Umbilical cord (tissue), 2 donors: Measurements from ENCODE around the gene STK33. TPM values are rescaled to one million over a fixed set of nuclear protein-coding genes. Genes with fewer than 3 reads are reported as not detected.

Experiments used
- DNase-seq: peaks from one replicate; pipeline ENCODE4 v3.0.0-alpha.2; 2015; ENCODE audit warnings: low spot score
- total RNA-seq: library from RNA; depleted of rRNA; stranded (reverse); fragments of >200 nt; gene quantifications from one replicate; pipeline ENCODE4 v1.2.3, GENCODE V29; 2014; ENCODE audit warnings: low replicate concordance; ENCODE audit not compliant: insufficient read depth

STK33 gene
- total RNA-seq, 1 donor from 2014 or later: 17.8 TPM

- DNase-seq: no peak
Observed at GRCh38 chr11:8375932-8376331, 218.1 kb downstream of the STK33 start.

- DNase-seq: no peak
Observed at GRCh38 chr11:8375460-8375859, 218.6 kb downstream of the STK33 start.

DNA sequence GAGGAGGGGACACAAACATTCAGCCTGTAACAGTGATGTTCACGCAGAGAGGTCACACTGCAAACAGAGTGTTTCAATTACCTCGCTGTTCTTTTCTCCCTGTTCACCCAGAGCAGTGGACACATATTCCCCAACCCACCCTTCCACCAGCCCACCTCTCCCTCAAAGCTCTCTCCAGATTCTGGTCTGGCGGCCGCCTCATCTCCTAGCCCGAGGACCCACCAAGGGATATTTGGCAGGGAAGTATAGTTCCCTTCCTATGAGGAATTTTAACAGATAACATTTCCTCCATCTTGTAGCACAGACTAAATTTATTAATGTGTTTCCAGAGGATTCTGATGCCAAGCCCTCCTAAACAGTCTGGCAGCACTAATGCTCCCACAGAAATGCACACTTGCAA, 219.3 kb downstream of the STK33 start:
- DNase-seq: no peak

- no peak for DNase-seq
Observed at GRCh38 chr11:8373519-8374432, 220.3 kb downstream of the STK33 start.

DNA sequence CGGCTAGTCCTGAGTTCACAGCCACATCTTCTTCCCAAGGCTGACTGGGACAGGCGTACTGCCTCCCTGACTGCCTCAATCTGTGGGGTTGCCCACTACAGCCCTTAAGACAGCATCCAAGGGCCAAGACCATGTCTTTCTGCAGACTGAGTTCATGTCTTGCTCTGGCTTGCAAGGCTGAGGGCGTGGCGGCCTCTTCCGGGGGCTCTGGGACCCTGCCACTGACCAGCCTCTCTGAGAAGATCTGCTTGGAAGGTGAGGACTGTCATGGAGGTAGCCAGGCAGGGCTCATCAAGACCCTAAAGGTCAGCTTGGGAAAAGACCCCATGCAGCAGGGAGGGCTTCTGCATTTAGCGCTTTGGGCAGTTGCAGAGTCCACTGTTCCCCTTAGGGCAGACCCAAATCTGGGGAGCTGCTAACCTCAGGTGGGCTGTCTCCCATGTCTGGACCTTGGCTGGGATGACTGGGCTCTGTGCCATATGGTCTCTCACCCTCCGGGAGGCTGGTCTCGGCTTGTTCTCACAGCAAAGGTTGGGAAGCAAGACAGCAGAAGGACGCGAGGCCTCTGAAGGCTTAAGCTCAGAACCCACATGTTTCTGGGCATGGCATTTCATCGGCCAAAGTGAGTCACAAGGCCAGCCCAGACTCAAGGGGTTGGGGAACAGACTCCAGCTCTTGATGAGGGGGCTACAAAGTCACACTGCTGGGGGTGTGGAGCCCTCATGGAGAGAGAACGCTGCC, 221.2 kb downstream of the STK33 start:
- DNase-seq: no peak

GRCh38 chr11:8371516-8371884, 222.5 kb downstream of the STK33 start:
- no peak for DNase-seq

DNA sequence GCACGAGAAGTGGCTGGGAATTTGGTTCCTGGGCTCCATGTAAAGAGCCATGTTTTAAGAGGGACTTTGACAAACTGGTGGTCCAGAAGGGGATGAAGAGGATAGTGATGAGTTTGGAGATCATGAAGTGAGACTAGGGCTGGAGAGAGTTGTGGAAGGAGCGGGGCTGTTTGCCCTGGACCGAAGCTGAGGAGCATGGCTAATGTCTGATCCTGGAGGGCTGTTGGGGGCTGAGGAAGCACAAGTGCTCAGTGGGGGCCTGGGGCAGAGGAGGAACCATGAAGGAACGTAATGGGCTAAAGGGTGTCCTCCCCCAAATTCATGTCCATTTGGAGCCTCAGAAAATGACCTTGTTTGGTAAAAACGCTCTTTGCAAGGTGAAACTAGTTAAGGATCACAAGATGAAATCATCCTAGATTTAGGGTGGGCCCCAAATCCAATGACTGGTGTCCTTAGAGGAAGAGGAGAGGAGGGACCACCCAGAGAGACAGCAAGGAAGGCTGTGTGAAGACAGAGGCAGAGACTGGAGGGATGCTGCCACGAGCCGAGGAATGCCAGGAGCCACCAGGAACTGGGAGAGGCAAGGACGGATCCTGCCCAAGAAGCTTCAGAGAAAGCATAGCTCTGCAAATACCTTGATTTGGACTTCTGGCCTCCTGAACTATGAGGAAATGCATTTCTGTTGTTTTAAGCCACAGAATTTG, 223.1 kb downstream of the STK33 start:
- no peak for DNase-seq

DNA sequence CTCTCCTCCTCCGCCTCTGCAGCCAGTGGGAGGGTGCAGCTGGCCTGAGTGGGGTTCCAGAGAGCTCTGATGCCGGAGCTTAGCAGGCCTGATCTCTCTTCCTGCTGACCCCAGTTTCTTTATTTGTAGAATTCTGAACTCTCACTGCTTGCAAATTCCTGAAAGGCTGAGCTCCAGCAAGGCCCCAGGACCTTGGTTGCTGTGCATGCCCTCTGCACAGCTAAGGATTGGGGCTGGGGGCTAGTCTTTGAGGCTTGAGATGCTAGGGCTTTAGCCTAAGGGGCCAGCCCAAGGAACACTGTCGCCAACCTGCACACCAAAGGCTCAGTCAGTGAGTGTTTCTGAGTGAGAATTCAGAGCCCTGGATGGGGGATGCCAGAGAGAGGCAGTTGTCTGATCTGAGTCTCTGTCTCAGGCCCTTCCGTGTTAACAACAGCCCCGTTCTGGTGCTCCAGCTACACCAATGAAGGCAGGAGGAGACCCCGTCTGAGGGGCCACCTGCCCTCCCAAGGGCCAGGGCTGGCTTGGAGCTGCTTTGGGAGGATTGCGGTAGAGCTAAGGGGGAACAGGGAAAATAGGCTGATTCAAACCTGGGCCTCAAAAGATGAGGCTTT, 224.3 kb downstream of the STK33 start:
- no peak for DNase-seq

DNA sequence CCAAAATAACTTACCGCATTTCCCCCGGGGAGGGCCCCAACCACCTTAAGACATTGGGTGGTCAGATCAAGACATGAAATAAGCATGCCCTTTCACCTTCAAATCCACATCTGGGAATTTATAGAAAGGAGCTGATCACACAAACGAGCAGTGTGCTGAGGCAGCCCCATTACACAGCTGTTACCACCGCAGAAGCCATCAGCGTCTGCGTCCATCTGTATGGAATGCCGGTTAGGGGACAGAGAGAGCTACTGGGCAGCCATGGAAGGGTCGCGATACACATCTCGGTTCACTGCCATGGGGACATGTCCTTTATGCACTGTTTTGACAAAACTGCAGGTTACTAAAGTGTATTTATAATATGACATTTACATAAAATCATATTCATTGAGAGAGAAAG, 225.3 kb downstream of the STK33 start:
- no peak for DNase-seq

DNA sequence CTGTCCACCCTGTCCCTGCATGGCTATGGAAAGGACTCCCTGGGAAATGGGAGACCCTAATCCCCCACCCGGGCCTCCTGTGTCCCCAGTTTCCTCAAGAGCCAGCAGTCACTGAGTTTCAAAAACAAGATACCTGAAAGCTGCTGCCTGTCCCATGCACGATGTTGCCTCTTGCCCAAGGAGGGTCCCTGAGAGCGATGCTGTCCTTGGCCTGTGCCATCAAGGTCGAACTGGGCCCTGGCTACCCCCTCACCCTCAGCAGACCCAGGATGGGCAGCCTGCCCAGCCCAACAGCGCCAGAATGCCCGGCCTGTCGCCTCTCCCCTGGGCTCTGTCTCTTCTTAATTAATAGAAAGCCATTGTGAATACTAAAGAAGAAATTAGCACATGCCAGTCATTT, 225.8 kb downstream of the STK33 start:
- DNase-seq: no peak

- no peak for DNase-seq
Observed at GRCh38 chr11:8366316-8366715, 227.7 kb downstream of the STK33 start.

GRCh38 chr11:8365216-8365941, 228.6 kb downstream of the STK33 start:
- DNase-seq: no peak

DNA sequence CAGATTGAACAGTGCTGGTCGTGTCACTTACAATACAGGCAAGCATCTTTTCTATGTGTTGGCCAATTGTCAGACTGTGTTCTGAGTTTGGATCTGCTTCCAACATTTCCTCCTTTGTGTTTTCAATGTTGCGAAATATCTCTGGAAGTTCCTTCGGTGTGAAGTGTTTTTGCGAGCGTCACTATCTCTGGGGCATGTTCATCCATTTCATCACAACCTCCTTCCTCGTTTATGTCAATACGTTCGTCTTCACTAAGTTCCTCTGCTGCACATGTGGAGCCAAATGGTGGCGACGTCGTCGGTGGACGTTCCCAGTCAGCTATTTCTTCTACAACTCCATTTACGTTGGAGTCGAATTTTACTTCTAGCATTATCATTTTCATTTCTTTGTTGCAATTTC, 230.1 kb downstream of the STK33 start:
- no peak for DNase-seq

- no peak for DNase-seq
Observed at GRCh38 chr11:8362899-8363298, 231.1 kb downstream of the STK33 start.

GRCh38 chr11:8362491-8362890, 231.5 kb downstream of the STK33 start:
- DNase-seq: no peak

- DNase-seq: no peak
Observed at GRCh38 chr11:8361664-8362210, 232.3 kb downstream of the STK33 start.

GRCh38 chr11:8361206-8361605, 232.8 kb downstream of the STK33 start:
- no peak for DNase-seq

- no peak for DNase-seq
Observed at GRCh38 chr11:8360086-8360828, 233.8 kb downstream of the STK33 start.

DNA sequence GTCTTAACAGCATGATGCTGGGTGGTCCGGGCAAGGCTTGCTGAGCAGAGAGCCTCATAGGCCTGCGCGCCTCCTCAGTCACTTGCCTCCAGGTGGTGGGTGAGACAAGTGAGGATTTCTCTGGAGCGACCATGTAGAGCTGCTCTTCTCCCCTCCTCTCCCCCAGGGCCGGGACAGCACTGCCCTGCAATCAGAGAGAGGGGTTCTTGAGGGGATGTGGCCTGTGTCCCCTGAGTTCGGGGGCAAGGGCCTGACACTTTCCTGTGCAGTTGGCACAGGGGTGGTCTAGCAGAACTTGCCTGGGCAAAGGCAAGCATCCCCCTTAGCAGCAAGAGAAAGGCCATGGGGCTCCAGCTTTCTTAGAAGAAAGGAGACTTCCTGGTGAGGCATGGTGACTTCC, 234.5 kb downstream of the STK33 start:
- DNase-seq: no peak

GRCh38 chr11:8357891-8358566, 236.0 kb downstream of the STK33 start:
- no peak for DNase-seq
